ENCODE measurements around the gene IFNL3.

DNA sequence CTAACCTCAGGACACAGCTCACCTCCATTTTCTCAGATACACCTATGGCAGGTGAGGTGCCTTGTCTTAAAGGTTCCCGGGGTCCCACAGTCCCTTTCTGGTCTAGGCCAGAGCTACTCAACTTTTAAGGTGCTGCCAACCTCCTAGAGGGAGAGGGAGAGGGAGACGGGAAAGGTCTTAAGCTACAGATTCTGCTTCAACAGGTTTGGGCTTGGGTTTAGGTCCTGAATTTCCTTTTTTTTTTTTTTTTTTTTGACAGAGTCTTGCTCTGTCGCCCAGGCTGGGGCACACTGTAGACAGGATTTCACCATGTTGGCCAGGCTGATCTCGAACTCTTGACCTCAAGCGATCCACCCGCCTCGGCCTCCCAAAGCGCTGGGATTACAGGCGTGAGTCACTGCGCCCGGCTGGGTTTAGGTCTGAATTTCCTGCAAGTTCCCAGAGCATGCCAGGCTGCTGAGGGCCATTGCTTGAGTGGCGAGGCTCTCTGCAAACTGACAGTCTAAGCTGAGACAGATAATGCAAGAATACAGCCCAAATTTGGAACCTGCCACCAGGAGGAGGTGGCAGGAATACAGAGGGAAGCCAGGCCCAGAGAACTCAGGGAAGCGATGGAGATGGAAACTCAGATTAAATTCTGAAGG lies 33.0 kb downstream of the IFNL3 start:
- TF ChIP-seq, protein P1, sequence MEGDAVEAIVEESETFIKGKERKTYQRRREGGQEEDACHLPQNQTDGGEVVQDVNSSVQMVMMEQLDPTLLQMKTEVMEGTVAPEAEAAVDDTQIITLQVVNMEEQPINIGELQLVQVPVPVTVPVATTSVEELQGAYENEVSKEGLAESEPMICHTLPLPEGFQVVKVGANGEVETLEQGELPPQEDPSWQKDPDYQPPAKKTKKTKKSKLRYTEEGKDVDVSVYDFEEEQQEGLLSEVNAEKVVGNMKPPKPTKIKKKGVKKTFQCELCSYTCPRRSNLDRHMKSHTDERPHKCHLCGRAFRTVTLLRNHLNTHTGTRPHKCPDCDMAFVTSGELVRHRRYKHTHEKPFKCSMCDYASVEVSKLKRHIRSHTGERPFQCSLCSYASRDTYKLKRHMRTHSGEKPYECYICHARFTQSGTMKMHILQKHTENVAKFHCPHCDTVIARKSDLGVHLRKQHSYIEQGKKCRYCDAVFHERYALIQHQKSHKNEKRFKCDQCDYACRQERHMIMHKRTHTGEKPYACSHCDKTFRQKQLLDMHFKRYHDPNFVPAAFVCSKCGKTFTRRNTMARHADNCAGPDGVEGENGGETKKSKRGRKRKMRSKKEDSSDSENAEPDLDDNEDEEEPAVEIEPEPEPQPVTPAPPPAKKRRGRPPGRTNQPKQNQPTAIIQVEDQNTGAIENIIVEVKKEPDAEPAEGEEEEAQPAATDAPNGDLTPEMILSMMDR (IDR thresholded peaks at IDR 0.05; ENCODE audit: low read depth, low read length), result no peak
- no peak for TF ChIP-seq EZH2phosphoT487 (IDR thresholded peaks at IDR 0.05; ENCODE audit: low read depth)

All from OCI-LY3 (cell line).